Measurements from ENCODE around the gene CELSR1.

The CELSR1 gene

DNA sequence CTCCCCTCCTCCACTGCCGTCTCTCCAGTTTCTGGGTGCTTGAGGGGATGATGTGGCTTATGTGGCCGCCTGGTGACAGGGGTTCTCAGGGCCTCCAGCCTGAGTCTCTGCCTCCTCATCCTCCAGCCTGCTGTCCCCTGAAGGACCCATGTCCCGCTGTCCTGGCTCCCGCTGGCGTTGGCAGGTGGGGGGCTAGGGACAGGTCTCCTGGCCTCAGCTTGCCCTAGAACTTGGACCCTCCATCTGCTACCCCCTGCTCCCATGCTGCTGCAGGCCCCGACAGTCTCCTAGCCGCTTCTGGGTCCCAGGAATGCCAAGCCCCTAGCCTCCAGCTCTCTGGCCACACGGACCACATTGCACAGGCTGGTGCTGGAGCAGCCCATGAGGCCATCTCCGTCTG lies 13.9 kb upstream of the CELSR1 start:
- DNase-seq = no peak

DNA sequence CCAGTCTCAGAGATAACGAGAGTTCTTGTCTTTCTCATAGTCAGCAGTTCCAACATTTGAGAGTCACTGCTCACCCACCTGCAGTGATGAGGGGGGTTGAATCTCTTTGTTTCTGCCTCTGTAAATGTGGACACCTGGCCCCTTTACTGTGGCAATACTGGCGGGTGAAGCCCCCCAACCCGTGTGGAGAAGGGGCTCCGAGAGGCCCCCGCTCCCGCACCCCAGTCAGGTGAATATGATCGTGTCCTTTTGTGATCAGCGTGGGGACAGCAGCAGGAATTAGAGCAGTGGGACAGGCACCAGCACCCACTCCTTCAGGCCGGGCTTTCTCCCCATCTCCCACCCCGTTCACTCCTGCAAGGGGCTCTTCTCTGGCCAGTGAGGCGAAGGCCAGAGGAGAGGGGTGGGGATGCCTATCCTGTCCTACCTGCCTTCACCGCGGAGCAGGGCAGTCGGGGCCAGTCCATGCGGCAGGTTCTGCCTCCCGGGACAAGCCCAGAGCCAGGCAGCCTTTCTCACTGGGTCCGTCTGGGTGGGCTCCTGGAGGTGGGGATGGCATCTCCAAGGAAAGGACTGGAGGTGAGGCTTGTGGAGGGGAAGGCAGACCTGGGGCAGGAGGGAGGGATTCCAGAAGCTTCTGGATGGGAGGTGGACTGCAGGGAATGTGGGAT lies 12.7 kb upstream of the CELSR1 start:
- DNase-seq = no peak

GRCh38 chr22:46549563-46549840 lies 12.1 kb upstream of the CELSR1 start:
- DNase-seq = no peak

DNA sequence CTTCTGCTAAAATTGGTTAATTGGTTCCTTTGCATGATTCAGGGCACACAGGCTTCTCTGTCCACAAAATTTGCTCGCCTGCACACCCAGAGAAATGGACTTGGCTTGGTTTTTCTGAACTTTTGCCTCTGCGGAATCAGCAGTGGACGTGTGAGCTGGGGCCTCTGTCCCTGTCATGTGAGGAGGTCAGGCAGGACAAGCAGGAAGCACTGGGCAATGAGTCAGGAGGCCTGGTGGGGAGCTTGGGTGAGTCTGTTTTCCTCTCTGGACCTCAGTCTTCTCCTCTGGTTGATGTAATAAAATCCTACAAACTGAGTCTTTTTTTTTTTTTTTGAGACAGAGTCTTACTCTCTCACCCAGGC lies 10.4 kb upstream of the CELSR1 start:
- DNase-seq = no peak

DNA sequence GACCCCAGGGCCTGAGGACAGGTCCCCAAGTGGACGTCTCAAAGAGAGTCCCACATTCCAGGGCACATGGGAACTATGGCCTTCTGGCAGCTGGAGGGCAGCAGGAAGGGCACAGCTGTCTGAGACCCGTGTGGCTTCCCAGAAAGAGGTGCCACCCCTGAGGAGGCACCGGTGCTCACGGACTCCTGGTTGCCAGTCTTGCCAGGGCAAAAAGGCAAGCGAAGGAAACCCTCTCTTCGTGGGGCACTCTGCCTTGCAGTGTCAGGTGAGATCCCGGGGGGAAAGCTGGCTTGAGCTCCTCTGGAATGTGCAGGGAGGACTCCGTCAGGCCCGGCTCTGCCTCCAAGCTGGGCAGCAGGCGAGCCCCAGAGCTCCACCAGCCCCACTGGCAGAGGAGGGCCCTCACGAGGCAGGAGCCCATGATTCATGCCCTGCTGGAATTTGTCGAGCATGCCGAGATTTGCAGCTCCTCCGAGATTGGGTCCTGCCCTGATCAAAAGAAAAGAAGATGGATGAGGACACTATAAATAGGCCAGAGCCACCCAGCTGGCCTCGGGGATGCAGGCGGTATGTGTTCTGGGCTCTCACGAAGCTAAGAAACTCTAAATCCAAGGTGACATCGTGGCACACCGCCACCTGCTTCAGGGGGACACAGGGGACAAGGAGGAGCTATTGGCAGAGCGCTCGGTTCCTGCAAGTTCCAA lies 9.9 kb upstream of the CELSR1 start:
- no peak for DNase-seq

GRCh38 chr22:46546466-46547178 lies 9.2 kb upstream of the CELSR1 start:
- DNase-seq = no peak

- DNase-seq = no peak
Observed at GRCh38 chr22:46545086-46545792, 7.8 kb upstream of the CELSR1 start.

DNA sequence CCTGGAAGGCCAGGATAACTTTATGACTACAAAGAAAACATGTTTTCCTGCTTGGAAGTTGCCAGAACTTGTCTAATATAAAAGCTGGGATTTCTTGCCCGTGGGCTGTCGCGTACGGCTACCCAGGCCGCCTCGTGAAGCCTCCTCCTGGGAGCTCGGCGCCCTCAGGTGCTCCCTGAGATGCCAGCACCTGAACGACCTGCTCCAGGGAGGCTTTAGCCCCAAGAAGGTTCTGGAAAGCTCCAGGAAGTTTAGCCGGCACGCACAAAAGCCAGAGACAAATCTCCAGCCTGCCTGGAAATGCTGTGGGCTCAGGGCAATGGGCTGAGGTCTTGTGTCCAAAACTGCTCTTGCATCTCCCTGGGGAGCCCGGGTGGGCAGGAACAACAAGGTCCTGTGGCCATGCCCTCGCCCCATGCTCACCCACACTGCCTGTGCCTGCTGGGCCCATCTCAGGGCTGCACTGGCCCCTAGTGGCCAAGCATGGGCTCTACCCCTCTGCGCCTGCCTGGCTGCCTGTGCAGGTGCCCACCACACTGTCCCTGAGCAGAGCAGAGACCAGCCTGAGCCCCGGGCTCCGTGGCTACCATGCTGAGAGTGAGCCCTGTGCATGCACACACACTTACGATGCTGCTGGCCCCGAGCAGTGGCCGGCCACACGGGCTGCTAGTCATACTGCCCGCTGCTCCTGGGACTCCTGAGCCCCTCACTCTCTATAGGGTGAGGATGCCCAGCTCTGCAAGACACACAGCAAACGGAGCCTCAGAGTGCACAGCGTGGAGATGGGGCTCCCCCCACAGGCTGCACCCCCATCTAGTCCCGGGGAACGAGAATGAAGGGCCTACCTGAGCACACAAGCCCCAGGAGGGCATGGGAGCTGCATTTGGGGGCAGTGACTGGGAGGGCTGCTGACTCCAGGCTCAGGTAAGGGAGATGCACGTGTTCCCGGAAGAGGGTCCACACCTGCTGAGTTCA lies 4.9 kb upstream of the CELSR1 start:
- DNase-seq = peak; percentile 81

GRCh38 chr22:46541536-46541935 lies 4.1 kb upstream of the CELSR1 start:
- DNase-seq = no peak

DNA sequence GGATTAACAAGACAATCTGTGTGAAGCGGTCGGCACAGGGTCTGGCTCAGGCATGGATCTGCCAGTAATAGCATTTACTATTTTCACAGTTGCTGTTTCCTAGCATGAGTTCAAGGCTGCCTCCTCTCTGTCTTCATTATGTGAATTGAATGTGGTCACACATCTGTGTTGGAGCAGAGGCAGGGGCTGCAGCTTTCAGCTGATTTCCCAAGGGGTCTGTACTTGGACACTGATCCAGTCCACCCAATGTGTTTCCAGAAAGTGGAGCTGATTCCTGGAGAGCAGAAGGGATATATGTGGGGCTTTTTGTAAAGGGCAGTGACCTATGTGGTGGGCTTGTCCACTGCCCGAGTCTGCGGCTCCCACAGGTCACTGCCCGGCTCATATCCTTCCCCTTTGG lies 3.5 kb upstream of the CELSR1 start:
- no peak for DNase-seq

DNA sequence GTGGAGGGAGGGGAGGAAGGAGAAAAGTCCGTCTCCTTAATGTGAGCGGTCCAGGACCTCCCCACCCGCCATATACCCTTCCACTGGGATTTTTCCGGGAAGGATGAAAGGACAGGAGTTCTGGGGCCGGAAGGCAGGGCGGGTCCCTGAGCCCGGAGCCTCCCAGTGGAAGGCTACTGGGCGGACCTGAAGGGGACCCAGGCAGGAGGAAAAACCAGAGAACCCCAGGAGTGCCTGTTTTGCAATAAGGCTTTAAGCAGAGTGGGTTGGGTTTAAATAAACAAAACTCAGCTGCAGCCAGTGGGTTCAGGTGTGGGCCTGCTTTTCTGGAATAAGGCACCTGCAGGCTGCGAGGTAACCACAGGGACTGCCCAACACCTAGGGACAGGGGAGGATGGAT lies 1.7 kb upstream of the CELSR1 start:
- DNase-seq = no peak

GRCh38 chr22:46538814-46539160 lies 1.4 kb upstream of the CELSR1 start:
- peak; percentile 58 for DNase-seq

DNA sequence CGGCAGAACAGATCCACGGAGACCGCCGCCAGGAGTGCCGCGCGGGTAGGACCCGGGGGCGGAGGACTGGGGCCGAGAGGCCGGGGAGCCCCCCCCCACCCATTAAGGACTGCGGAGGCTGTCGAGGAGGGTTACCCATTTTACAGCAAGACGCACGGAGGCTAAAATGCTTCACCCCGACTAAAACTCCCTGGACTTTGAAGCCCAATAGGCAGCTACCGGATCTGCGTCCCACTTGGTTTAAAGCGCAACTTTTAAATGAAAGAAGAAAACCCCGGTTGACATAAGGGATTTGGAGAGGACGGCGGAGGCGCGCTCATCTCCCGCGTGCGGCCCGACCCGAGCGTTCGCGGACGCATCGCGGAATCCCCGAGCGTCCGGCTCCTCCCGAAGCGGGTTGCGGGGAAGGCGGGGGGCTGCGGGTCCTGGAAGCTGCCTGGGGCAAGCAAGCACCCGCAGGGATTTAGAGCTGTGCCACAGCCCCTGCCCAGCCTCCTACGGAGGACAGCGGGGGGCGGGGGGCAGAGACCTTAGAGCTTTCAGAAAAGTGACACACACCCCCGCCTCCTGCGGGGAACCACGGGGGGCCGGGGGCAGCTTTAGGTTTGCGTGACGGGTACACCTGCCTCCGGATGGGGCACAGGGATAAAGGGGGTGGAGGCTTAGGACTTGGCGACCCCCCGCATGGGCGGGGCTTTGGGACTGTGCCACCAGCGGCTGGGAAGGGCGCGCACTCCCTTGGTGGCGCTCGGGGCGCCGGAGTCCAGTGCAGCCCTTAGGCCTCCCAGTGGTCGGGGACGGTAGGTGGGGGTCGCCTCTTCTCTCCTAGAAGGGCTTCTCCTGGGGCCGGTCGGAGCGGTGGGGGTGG lies 760 bp upstream of the CELSR1 start:
- no peak for DNase-seq

- DNase-seq = no peak
Observed at GRCh38 chr22:46536537-46537224, 739 bp downstream of the CELSR1 start.

DNA sequence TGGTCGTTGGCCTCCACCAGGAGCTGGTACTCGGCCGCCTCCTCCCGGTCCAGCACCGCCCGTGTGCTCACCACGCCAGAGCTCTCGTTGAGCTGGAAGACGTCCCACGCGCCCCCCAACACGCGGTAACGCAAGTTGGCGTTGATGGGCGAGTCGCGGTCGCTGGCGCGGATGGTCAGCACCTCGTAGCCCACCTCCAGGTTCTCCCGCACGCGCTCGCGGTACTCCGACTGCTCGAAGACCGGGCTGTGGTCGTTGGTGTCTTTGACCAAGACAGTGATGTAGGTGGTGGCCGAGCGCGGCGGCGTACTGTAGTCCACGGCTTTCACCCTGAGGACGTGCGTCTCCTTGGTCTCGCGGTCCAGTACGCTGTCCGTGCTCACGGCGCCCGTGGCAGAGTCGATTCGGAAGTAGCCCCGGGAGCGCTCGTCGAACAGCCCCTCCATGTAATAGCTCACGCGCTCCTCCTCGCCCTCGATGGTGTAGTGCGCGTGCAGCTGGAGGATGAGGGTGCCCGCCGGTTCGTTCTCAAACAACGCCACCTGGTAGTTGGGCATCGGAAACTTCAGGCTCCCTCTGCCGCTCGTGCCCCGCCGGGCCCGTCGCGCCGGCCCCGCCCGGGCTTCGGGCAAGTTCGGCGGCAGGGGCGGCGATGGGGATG lies 1.4 kb downstream of the CELSR1 start:
- no peak for DNase-seq

DNA sequence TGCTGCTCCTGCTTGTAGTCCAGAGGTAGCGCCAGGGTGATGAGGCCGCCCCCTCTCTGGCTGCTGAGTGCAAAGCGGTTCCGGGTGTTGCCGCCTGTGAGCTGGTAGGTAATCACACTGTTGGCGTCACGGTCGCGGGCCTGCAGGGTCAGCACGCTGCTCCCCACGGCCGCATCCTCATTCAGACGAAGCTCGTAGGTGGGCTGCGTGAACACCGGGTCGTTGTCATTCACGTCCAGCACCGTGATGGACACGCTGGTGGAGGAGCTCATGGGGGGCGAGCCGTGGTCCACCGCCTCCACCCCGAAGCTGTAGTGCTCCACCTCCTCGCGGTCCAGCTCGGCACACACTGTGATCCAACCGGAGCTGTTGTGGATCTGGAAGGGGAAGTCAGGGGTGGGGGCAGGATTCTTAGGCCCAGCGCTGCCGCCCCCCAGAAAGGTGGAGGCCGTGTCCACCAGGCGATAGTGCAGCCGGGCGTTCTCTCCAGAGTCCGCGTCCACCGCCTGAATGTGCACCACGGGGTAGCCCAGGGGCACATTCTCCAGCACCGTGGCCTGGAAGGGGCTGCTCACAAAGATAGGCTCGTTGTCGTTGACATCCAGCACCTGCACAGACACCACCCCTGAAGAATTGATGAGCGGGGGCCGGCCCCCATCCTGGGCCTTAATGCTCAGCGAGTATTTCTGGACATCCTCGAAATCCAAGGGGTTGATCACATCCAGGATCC lies 2.4 kb downstream of the CELSR1 start:
- DNase-seq = no peak

DNA sequence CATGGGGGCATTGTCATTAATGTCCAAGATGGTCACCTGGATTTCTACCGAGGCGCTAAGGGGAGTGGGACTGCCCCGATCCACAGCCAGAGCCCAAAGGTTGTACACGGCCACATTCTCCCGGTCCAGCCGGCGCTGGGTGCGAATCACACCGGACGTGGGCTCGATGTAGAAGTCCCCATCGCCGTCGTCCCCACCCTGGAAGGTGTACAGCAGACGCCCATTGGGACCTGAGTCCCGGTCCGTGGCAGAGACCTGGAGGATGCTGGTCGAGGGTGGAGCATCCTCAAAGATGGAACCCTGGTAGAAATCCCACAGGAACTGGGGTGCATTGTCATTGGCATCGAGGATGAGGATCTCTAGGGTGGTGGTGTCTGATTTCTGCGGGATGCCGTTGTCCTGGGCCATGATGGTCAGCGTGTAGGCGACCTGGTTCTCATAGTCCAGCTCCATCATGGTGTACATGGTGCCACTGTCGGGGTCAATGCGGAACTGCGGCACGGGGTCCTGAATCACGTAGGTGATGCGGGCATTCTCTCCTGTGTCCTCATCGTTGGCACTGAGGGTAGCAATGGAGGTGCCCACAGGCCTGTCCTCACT lies 3.1 kb downstream of the CELSR1 start:
- no peak for DNase-seq

- no peak for DNase-seq
Observed at GRCh38 chr22:46533070-46533833, 4.2 kb downstream of the CELSR1 start.

- no peak for DNase-seq
Observed at GRCh38 chr22:46532416-46532815, 5.0 kb downstream of the CELSR1 start.
